OCI-LY3 (cell line): Measurements from ENCODE around the gene CHMP6.

Source experiments
- H2AFZ ChIP-seq: fragments of 200-600, 300-600 bp; shearing (Covaris generic); 2 replicates; pipeline ENCODE4 v1.6.0; 2014; ENCODE audit warnings: antibody characterized with exemption, low read depth, low read length
- H3K27ac ChIP-seq: fragments of 200-600, 300-600 bp; sonication (generic); 2 replicates; pipeline ENCODE4 v1.5.1; 2014; ENCODE audit warnings: mild to moderate bottlenecking, low read length, moderate library complexity, mixed read lengths
- H3K27me3 ChIP-seq: fragments of 200-600, 300-600 bp; sonication (generic); 2 replicates; pipeline ENCODE4 v1.6.1; 2014; ENCODE audit warnings: low read depth, low read length, mixed read lengths
- H3K36me3 ChIP-seq: fragments of 200-600, 300-600 bp; sonication (generic); replicated peaks from 2 replicates; pipeline ENCODE3; 2014; ENCODE audit warnings: low read depth, low read length, mixed read lengths
- H3K4me1 ChIP-seq: fragments of 300-600, 200-600 bp; sonication (generic); 2 replicates; pipeline ENCODE4 v1.6.1; 2014; ENCODE audit warnings: low read length, mixed read lengths
- H3K4me2 ChIP-seq: fragments of 200-600, 300-600 bp; sonication (generic); 2 replicates; pipeline ENCODE4 v1.6.1; 2014; ENCODE audit warnings: low read length, mixed read lengths
- H3K4me3 ChIP-seq: fragments of 300-600, 200-600 bp; sonication (generic); 2 replicates; pipeline ENCODE4 v1.5.1; 2014; ENCODE audit warnings: antibody characterized with exemption, mild to moderate bottlenecking, low read length, moderate library complexity
- H3K79me2 ChIP-seq: fragments of 300-600, 200-600 bp; shearing (Covaris generic); 2 replicates; pipeline ENCODE4 v1.6.1; 2014; ENCODE audit warnings: mild to moderate bottlenecking, low read length, mixed read lengths
- H3K9ac ChIP-seq: fragments of 300-600, 200-600 bp; shearing (Covaris generic); 2 replicates; pipeline ENCODE4 v1.6.0; 2014; ENCODE audit warnings: mild to moderate bottlenecking, low read length, moderate library complexity
- H3K9me3 ChIP-seq: fragments of 200-600, 300-600 bp; shearing (Covaris generic); 2 replicates; pipeline ENCODE4 v1.6.1; 2014; ENCODE audit warnings: low read length, mixed read lengths; ENCODE audit not compliant: insufficient read depth
- H4K20me1 ChIP-seq: fragments of 200-600, 300-600 bp; sonication (generic); 2 replicates; pipeline ENCODE4 v1.6.1; 2016; ENCODE audit warnings: low read length, mixed read lengths; ENCODE audit not compliant: insufficient read depth
- CTCF ChIP-seq: fragments of 200-600, 300-600 bp; sonication (generic); IDR thresholded peaks from 2 replicates; pipeline ENCODE4 v1.5.1; 2014; ENCODE audit warnings: antibody characterized with exemption, low read length, low read depth
- EZH2phosphoT487 ChIP-seq: fragments of 200-600 bp; shearing (Covaris generic); IDR thresholded peaks from 2 replicates; pipeline ENCODE4 v1.6.1; 2018; ENCODE audit warnings: antibody characterized with exemption, mixed run types, low read depth

The CHMP6 gene

GRCh38 chr17:80976701-80977100 lies 14.9 kb upstream of the CHMP6 start:
- H3K9ac ChIP-seq = no peak overlapping the region
- TF ChIP-seq CTCF (no peak), EZH2phosphoT487 (no peak)

GRCh38 chr17:80977172-80977571 lies 14.5 kb upstream of the CHMP6 start:
- Histone ChIP-seq H3K9ac (no peak overlapping the region), H3K4me3 (no peak overlapping the region), H3K9me3 (no peaks in the 10 kb centered on the region), H3K79me2 (no peaks in the 10 kb centered on the region), H2AFZ (no peak overlapping the region), H4K20me1 (no peaks in the 10 kb centered on the region), H3K4me1 (no peaks in the 10 kb centered on the region), H3K27ac (no peak overlapping the region), H3K36me3 (no peaks in the 10 kb centered on the region), H3K4me2 (no peak overlapping the region), H3K27me3 (no peaks in the 10 kb centered on the region)
- TF ChIP-seq CTCF = no peak
- TF ChIP-seq EZH2phosphoT487 = no peak

More at GRCh38 chr17:80976701-80977100, 14.9 kb upstream of the CHMP6 start:
- H3K27ac ChIP-seq = no peak overlapping the region
- H2AFZ ChIP-seq = no peak overlapping the region
- no peak overlapping the region for H3K4me2 ChIP-seq
- H3K36me3 ChIP-seq = no peaks in the 10 kb centered on the region
- H4K20me1 ChIP-seq = no peaks in the 10 kb centered on the region
- no peak overlapping the region for H3K4me3 ChIP-seq
- H3K79me2 ChIP-seq = no peaks in the 10 kb centered on the region
- no peaks in the 10 kb centered on the region for H3K27me3 ChIP-seq
- H3K4me1 ChIP-seq = no peaks in the 10 kb centered on the region
- no peaks in the 10 kb centered on the region for H3K9me3 ChIP-seq

DNA sequence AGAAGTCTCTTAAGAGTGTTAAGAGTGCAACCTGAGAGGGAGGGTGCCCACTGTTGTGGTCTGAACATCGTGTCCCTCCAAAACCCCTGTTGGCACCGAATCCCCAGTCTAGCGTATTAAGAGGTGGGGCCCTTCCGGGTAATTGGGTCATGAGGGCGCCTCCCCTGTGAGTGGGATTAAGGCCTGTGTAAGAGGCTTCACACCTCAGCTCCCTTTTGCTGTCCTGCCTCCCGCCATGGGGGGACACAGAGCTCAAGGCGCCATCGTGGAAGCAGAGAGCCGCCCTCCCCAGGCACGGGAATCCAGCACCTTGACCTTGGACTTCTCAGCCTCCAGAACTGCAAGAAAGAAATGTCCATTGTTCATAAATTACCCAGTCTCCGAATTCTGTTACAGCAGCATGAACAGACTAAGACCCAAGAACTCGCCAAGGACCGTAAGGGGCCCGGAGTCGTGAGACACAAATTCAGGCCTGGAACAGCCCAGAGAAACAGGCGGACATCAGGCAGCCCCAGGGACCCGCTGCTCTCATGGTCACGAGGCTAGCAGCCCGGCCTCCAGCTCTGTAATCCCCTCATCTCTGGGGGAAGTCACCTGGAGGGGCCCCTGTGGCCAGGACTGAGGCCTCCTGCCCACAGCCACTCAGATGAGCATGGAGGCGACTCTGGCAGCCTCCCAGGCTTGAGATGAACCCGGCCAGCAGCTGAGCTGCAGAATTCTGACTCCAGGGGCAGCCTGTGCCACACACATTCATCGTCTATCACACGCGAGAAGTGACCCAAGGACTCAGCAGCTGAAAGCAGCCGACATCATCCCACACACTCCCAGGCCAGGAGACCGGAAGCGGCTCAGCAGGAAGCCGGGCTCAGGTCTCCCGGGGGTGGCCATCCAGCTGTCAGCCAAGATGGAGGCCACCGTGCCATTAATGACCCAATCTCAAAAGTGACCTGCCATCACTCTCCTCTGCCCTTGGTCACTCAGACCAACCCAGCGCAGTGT lies 12.8 kb upstream of the CHMP6 start:
- H3K9me3 ChIP-seq = no peaks in the 10 kb centered on the region
- H4K20me1 ChIP-seq = no peaks in the 10 kb centered on the region
- H3K27me3 ChIP-seq = peaks cover 2% of the 10 kb centered on the region; the same call in 1 of the 2 replicates
- H2AFZ ChIP-seq = no peak overlapping the region
- no peak overlapping the region for H3K9ac ChIP-seq
- no peaks in the 10 kb centered on the region for H3K4me1 ChIP-seq
- no peaks in the 10 kb centered on the region for H3K36me3 ChIP-seq
- TF ChIP-seq CTCF (no peak), EZH2phosphoT487 (no peak)
- no peak overlapping the region for H3K4me2 ChIP-seq
- no peak overlapping the region for H3K4me3 ChIP-seq
- no peak overlapping the region for H3K27ac ChIP-seq
- no peaks in the 10 kb centered on the region for H3K79me2 ChIP-seq

DNA sequence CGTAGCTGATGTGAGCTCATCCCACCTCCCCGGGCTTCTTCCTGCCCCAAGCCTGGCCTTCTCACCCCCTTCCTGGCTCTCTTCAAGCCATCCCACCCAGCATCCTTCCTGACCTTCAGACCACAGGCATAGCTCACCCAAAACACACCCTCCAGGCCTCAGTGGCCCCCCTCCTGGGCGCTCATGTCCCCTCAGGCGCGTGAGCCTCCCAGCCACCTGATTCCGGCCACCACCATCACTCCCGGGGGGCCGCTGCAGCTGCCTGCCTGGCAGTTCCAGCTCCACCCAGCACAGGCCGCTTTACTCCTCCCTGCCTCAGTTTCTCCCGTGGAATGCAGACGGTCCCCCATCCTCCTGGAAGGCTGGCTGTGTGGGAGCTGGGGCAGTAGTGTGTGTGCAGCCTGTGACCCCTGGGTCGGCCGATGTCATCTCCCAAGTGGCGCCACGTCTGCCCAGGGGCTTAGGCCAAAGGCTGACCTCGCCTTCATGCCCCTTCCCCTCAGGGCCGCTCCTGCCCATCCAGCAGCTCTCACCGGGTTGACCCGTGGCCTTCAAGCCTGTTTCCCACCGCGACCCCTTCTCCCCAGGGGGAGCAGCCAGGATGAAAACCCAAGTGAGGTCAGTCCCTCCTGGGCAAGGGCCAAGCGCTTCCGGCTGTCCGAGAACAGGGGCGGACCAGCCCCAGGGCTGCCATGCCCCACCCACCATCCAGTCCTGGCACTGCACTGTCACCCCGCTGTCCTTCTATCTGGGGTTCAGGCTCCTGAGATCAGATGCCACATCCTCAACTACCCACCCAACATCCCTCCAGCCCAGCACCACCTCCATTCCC lies 11.9 kb upstream of the CHMP6 start:
- Histone ChIP-seq H3K9me3 (no peaks in the 10 kb centered on the region), H3K9ac (no peak overlapping the region), H3K4me3 (no peak overlapping the region), H3K27ac (no peak overlapping the region), H3K4me1 (no peaks in the 10 kb centered on the region), H3K27me3 (peaks cover 4% of the 10 kb centered on the region; the same call in 1 of the 2 replicates), H4K20me1 (no peaks in the 10 kb centered on the region), H3K36me3 (no peaks in the 10 kb centered on the region), H3K4me2 (no peak overlapping the region), H3K79me2 (no peaks in the 10 kb centered on the region), H2AFZ (no peak overlapping the region)
- TF ChIP-seq EZH2phosphoT487 (no peak), CTCF (no peak)
